Right cardiac atrium (tissue), 5 donors: ENCODE results near the gene ZNF521. TPM values are rescaled to one million over a fixed set of nuclear protein-coding genes. Genes with fewer than 3 reads are reported as not detected.

Experiments
- ATAC-seq, 2 donors: fragments of 200-7000 bp; cut with Tn5 transposase; one replicate each; pipeline versions ENCODE4 v1.8.0 to v1.9.1; 2020; ENCODE audit warnings: moderate library complexity in 2 of 2, mild to moderate bottlenecking in 1 of 2
- DNase-seq, 3 donors: peaks; one replicate each; pipeline ENCODE4 v3.0.0-alpha.2; 2020
- H3K27ac ChIP-seq: one replicate; pipeline ENCODE4 v1.5.1; 2013; ENCODE audit warnings: mild to moderate bottlenecking, low read length, control low read depth, moderate library complexity
- H3K27me3 ChIP-seq: one replicate; pipeline ENCODE4 v1.6.1; 2013; ENCODE audit not compliant: control insufficient read depth, insufficient read depth
- H3K4me1 ChIP-seq: one replicate; pipeline ENCODE4 v1.6.1; 2013; ENCODE audit warnings: low read length; ENCODE audit not compliant: control insufficient read depth, insufficient read depth
- H3K4me3 ChIP-seq: one replicate; pipeline ENCODE4 v1.5.1; 2013; ENCODE audit warnings: low read length, control low read depth
- H3K9me3 ChIP-seq: one replicate; pipeline ENCODE4 v1.6.1; 2013; ENCODE audit warnings: low read length; ENCODE audit not compliant: control insufficient read depth
- WGBS: extraction: QIAGEN DNeasy Blood & Tissue Kit; methylation state at CpG from one replicate; pipeline ENCODE4 v1.1.7; 2013; 5-methylcytosine and 5-hydroxymethylcytosine counted together
- intact Hi-C, 4 donors: fragments of 100-400 bp; cut with DNase I; formaldehyde crosslinking; loops; one replicate each; pipeline versions ENCODE4 v1.11.0 to v1.14.0; 2022 to 2023
- polyA plus RNA-seq: library from polyadenylated mRNA; stranded (reverse); fragments of 200-250 nt; gene quantifications from one replicate; pipeline ENCODE4 v1.2.3, GENCODE V29; 2013
- total RNA-seq, 4 donors: library from RNA; stranded (reverse); fragmentation: NEBNext Ultra II Directional; extraction: Animal tissue kit (Norgen Biotek cat#: 25700); gene quantifications; one replicate each; pipeline ENCODE4 v1.2.1, GENCODE V29; 2021
- donor health status: healthy with polysubstance abuse.
- donor health status: DM: no; HTN: yes; CAD: no.
- donor health status: DM: no; HTN: no; CAD: no.
- donor health status: DM: no; HTN: yes; CAD: no; lungs with severe emphysema.
- donor health status: DM: yes; HTN: yes; CAD: no.

ZNF521 gene
- total and polyA plus RNA-seq, 5 donors = 7.2 to 54.5 (median 38.8) TPM

GRCh38 chr18:25074925-25075324, 277.0 kb downstream of the ZNF521 start:
- no peaks in the 10 kb centered on the region for H3K9me3 ChIP-seq
- H3K27me3 ChIP-seq = no peaks in the 10 kb centered on the region
- 92% methylated on average over 4 of the region's 4 CpGs for WGBS
- DNase-seq (no peak), ATAC-seq (no peak)
- H3K4me3 ChIP-seq = no peak overlapping the region
- H3K27ac ChIP-seq = no peak overlapping the region
- intact Hi-C loops = no loop called here
- peaks cover 5% of the 10 kb centered on the region for H3K4me1 ChIP-seq

DNA sequence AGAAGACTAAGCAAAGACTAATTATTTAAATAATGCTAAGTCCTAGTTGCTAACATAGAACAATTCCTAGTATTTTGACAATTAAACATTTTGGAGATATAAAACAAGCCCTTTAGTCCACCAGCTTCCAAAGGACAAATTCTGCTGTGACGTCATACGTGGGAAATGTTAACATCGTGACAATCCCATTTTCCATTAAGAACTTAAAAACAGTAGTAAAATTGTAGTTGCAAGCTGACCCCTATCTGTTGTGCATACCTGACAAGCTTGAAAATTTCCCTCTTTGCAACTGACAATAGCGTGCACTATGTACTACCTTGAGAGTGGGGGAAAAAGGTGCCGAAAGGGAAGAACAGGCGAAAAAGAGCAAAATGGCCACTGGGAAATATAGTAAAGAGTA, 279.8 kb downstream of the ZNF521 start:
- no peak overlapping the region for H3K27ac ChIP-seq
- intact Hi-C loops = no loop called here
- peaks cover 2% of the 10 kb centered on the region for H3K4me1 ChIP-seq
- DNase-seq (no peak), ATAC-seq (no peak)
- no peak overlapping the region for H3K4me3 ChIP-seq
- 97% methylated on average over 6 of the region's 6 CpGs for WGBS
- no peaks in the 10 kb centered on the region for H3K9me3 ChIP-seq
- no peaks in the 10 kb centered on the region for H3K27me3 ChIP-seq

- 61% methylated on average over 5 of the region's 5 CpGs for WGBS
- ATAC-seq (no peak), DNase-seq (no peak)
- H3K4me1 ChIP-seq = no peaks in the 10 kb centered on the region
- no peak overlapping the region for H3K27ac ChIP-seq
- H3K27me3 ChIP-seq = no peaks in the 10 kb centered on the region
- intact Hi-C loops = loop anchor here in 1 of 4 donors (10.0 kb wide), 1 partner anchor 53 kb away; no protein-coding TSS in a partner anchor
- H3K9me3 ChIP-seq = no peaks in the 10 kb centered on the region
- H3K4me3 ChIP-seq = no peak overlapping the region
Measured at GRCh38 chr18:25067275-25068025, 284.5 kb downstream of the ZNF521 start.

GRCh38 chr18:25066516-25066915, 285.4 kb downstream of the ZNF521 start:
- no peak for DNase-seq
- Histone ChIP-seq H3K27ac (no peak overlapping the region), H3K4me3 (no peak overlapping the region), H3K4me1 (no peaks in the 10 kb centered on the region), H3K9me3 (no peaks in the 10 kb centered on the region), H3K27me3 (no peaks in the 10 kb centered on the region)
- 61% methylated on average over 3 of the region's 3 CpGs for WGBS
- intact Hi-C loops = loop anchor here in 1 of 4 donors (10.0 kb wide), 1 partner anchor 52 kb away; no protein-coding TSS in a partner anchor
- no peak for ATAC-seq

DNA sequence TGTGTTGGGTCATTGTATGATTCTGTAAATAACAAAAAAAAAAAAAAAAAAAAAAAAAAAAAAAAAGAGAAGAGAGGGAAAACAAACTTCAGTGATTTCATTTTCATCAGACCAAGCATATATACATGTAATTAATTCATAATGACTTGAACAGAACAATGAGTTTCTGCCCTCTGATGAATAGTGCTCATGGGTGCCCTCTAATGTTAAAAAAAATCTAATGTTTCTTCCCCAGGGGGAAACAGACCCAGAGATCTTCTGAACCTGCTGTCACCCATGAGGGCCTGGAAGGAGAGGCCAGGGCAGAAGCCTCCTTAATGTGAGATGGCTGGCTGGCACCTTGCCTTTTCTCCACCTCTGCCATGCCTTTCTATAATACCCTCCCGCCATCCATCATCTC, 289.2 kb downstream of the ZNF521 start:
- Histone ChIP-seq H3K4me1 (no peaks in the 10 kb centered on the region), H3K4me3 (no peak overlapping the region), H3K27ac (no peak overlapping the region), H3K9me3 (no peaks in the 10 kb centered on the region), H3K27me3 (no peaks in the 10 kb centered on the region)
- 100% methylated on average over 1 of the region's 1 CpG for WGBS
- ATAC-seq (no peak), DNase-seq (no peak)
- intact Hi-C loops = loop anchor here in 1 of 4 donors (10.0 kb wide), 1 partner anchor 48 kb away; no protein-coding TSS in a partner anchor

GRCh38 chr18:25061395-25061794, 290.6 kb downstream of the ZNF521 start:
- DNase-seq (no peak), ATAC-seq (no peak)
- Histone ChIP-seq H3K4me3 (no peak overlapping the region), H3K27me3 (no peaks in the 10 kb centered on the region), H3K9me3 (no peaks in the 10 kb centered on the region), H3K27ac (no peak overlapping the region), H3K4me1 (no peaks in the 10 kb centered on the region)
- intact Hi-C loops = loop anchor here in 1 of 4 donors (10.0 kb wide), 1 partner anchor 47 kb away; no protein-coding TSS in a partner anchor
- 93% methylated on average over 2 of the region's 2 CpGs for WGBS

GRCh38 chr18:25058521-25058920, 293.4 kb downstream of the ZNF521 start:
- H3K4me1 ChIP-seq = no peaks in the 10 kb centered on the region
- no peak overlapping the region for H3K4me3 ChIP-seq
- H3K9me3 ChIP-seq = no peaks in the 10 kb centered on the region
- H3K27ac ChIP-seq = no peak overlapping the region
- DNase-seq (no peak), ATAC-seq (no peak)
- H3K27me3 ChIP-seq = no peaks in the 10 kb centered on the region
- WGBS = 87% methylated on average over 5 of the region's 5 CpGs
- intact Hi-C loops = no loop called here

DNA sequence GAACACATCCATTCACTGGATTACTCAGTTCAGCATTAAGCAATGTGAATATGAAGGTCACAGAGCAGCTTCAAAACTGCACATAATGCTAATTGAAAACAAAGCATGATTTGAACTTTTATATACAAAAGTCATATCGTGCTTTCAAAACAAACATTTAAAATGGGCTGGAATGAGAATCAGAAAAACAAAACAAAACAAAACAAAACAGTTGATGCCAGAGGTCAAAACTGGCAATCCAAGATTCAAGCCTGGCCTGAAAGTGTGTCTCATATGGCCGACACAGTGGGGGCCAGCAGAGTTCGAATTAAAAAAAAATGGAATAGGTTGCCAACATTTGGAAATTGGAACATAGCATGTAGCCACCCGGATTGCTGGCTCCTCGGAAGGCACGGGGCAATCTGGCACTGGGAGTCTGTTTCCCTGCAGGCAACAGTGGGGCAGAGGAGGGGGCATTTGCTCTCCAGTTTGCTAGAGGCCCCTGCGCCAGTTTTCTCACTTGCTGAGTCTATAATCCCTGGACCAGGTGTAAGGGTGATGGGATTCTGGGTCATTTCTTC, 294.4 kb downstream of the ZNF521 start:
- H3K9me3 ChIP-seq = no peaks in the 10 kb centered on the region
- H3K4me1 ChIP-seq = no peaks in the 10 kb centered on the region
- ATAC-seq (no peak), DNase-seq (no peak)
- H3K4me3 ChIP-seq = no peak overlapping the region
- no peaks in the 10 kb centered on the region for H3K27me3 ChIP-seq
- H3K27ac ChIP-seq = no peak overlapping the region
- 76% methylated on average over 7 of the region's 7 CpGs for WGBS
- intact Hi-C loops = no loop called here

GRCh38 chr18:25056429-25056828, 295.5 kb downstream of the ZNF521 start:
- Histone ChIP-seq H3K4me1 (no peaks in the 10 kb centered on the region), H3K27me3 (no peaks in the 10 kb centered on the region), H3K27ac (no peak overlapping the region), H3K9me3 (no peaks in the 10 kb centered on the region), H3K4me3 (no peak overlapping the region)
- ATAC-seq (no peak), DNase-seq (no peak)
- WGBS = 81% methylated on average over 8 of the region's 8 CpGs
- intact Hi-C loops = no loop called here

DNA sequence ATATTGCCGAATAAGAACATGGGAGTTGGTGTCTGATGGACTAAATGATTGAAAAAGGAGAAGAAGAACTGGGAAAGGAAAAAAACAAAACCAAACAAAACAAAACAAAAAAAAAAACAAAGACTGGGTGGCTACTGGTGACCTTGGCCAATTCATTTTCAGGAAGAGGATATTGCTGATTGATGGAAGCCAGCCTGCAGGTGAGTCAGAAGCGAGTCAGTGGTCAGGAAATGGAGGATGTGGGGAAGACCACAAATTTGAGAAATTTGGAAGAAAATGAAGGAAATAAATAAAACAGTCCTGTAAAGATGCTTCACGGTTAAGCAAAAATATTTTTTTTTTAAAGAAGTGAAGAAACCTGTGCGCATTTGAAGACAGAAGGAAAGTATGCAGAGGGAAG, 296.9 kb downstream of the ZNF521 start:
- intact Hi-C loops = no loop called here
- DNase-seq = no peak
- ATAC-seq = no peak

DNA sequence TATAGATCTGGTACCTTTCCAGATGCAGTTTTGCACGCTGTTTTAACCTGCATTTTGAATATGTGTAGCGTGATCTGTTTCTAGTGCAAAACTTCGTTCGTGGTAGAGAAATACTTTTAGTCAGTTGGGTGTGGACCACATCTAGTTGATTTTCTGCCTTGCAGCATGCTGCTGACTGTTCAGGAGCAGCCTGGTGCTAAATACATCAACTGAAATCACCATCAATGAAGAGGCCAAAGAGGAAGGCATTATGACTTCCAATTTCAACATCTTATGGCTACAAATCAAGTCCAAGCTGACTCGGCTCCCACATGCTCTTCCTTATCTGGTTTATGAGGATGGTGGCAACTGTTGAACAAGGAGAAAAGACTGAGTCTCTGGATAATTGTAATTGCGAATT, 298.5 kb downstream of the ZNF521 start:
- no peak overlapping the region for H3K4me3 ChIP-seq
- intact Hi-C loops = no loop called here
- H3K4me1 ChIP-seq = no peaks in the 10 kb centered on the region
- DNase-seq = no peak
- H3K27ac ChIP-seq = no peak overlapping the region
- ATAC-seq = no peak
- no peaks in the 10 kb centered on the region for H3K9me3 ChIP-seq
- WGBS = 80% methylated on average over 6 of the region's 6 CpGs
- H3K27me3 ChIP-seq = no peaks in the 10 kb centered on the region

More for the DNA sequence above, 296.9 kb downstream of the ZNF521 start:
- no peaks in the 10 kb centered on the region for H3K9me3 ChIP-seq
- no peak overlapping the region for H3K27ac ChIP-seq
- no peaks in the 10 kb centered on the region for H3K27me3 ChIP-seq
- 78% methylated on average over 4 of the region's 4 CpGs for WGBS
- H3K4me1 ChIP-seq = no peaks in the 10 kb centered on the region
- H3K4me3 ChIP-seq = no peak overlapping the region
